Measurements from ENCODE around the gene LRFN5. TPM values are rescaled to one million over a fixed set of nuclear protein-coding genes. Genes with fewer than 3 reads are reported as not detected.

LRFN5 gene
- polyA plus RNA-seq, 1 of the 3 experiments (the other 2 are of a cell fraction) = not detected

DNA sequence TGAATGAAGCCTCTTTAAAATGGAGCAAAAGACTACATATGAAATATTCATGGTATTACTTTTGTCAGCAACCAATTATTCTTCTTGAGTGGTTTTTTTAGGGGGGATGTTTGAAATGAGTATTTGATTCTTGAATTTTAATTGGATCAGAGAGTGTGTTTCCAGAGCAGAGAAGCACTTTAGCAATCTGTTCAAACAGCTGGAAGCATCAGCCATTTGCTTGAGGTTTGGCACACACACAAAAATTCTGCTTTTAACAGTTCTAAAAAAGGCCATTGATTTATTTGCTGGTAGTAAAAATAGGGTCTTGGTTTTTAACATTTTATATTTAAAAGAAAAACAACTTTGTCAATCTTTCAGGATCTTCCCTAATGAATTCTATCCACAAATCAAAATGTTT, 292.7 kb downstream of the LRFN5 start:
- POLR2A ChIA-PET = no interaction called here
- H3K9me2 ChIP-seq = no peaks in the 10 kb centered on the region
- H3K27ac ChIP-seq (ENCODE audit: low read depth in 2 of 2, low read length in 1 of 2) = no peak overlapping the region
- no peaks in the 10 kb centered on the region for H3K27me3 ChIP-seq (ENCODE audit: insufficient read depth)
- H3K4me2 ChIP-seq = no peak overlapping the region
- H3K36me3 ChIP-seq (replicated peaks in 1 of 2; ENCODE audit: control insufficient read depth in 1 of 2, insufficient read depth in 2 of 2, low read length in 1 of 2) = no peaks in the 10 kb centered on the region
- H3K4me1 ChIP-seq (ENCODE audit: control insufficient read depth in 1 of 2, insufficient read depth in 2 of 2, low read depth in 1 of 2, low read length in 1 of 2) = no peaks in the 10 kb centered on the region; a peak in 1 of 4 replicates
- no peak for DNase-seq
- no peaks in the 10 kb centered on the region for H3K79me2 ChIP-seq (ENCODE audit: insufficient read depth)
- no peak overlapping the region for H2AFZ ChIP-seq (ENCODE audit: low read depth)
- no peak overlapping the region for H3K4me3 ChIP-seq (ENCODE audit: low read depth in 2 of 2, low read length in 1 of 2)
- no peak for TF ChIP-seq NRF1 (IDR thresholded peaks at IDR 0.05; ENCODE audit: low read depth, low read length)
- no peak for TF ChIP-seq TEAD4 (IDR thresholded peaks at IDR 0.05; ENCODE audit: borderline replicate concordance, insufficient read depth)
- TF ChIP-seq, protein P1, sequence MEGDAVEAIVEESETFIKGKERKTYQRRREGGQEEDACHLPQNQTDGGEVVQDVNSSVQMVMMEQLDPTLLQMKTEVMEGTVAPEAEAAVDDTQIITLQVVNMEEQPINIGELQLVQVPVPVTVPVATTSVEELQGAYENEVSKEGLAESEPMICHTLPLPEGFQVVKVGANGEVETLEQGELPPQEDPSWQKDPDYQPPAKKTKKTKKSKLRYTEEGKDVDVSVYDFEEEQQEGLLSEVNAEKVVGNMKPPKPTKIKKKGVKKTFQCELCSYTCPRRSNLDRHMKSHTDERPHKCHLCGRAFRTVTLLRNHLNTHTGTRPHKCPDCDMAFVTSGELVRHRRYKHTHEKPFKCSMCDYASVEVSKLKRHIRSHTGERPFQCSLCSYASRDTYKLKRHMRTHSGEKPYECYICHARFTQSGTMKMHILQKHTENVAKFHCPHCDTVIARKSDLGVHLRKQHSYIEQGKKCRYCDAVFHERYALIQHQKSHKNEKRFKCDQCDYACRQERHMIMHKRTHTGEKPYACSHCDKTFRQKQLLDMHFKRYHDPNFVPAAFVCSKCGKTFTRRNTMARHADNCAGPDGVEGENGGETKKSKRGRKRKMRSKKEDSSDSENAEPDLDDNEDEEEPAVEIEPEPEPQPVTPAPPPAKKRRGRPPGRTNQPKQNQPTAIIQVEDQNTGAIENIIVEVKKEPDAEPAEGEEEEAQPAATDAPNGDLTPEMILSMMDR (IDR thresholded peaks at IDR 0.05) = no peak
- no peak for TF ChIP-seq YY1 (IDR thresholded peaks at IDR 0.05; ENCODE audit: low read depth)
- TF ChIP-seq, protein P2, sequence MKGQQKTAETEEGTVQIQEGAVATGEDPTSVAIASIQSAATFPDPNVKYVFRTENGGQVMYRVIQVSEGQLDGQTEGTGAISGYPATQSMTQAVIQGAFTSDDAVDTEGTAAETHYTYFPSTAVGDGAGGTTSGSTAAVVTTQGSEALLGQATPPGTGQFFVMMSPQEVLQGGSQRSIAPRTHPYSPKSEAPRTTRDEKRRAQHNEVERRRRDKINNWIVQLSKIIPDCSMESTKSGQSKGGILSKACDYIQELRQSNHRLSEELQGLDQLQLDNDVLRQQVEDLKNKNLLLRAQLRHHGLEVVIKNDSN (IDR thresholded peaks at IDR 0.05; ENCODE audit: borderline replicate concordance, low read depth) = no peak
- TF ChIP-seq RXRA (IDR thresholded peaks at IDR 0.05; ENCODE audit: borderline replicate concordance, low read depth) = no peak
- TF ChIP-seq, protein P3, sequence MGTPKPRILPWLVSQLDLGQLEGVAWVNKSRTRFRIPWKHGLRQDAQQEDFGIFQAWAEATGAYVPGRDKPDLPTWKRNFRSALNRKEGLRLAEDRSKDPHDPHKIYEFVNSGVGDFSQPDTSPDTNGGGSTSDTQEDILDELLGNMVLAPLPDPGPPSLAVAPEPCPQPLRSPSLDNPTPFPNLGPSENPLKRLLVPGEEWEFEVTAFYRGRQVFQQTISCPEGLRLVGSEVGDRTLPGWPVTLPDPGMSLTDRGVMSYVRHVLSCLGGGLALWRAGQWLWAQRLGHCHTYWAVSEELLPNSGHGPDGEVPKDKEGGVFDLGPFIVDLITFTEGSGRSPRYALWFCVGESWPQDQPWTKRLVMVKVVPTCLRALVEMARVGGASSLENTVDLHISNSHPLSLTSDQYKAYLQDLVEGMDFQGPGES (IDR thresholded peaks at IDR 0.05; ENCODE audit: low read depth, low read length) = no peak
- TF ChIP-seq ELF1 (IDR thresholded peaks at IDR 0.05) = no peak
- TF ChIP-seq, protein P4, sequence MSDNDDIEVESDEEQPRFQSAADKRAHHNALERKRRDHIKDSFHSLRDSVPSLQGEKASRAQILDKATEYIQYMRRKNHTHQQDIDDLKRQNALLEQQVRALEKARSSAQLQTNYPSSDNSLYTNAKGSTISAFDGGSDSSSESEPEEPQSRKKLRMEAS (IDR thresholded peaks at IDR 0.05; ENCODE audit: low read depth) = no peak
- TF ChIP-seq, protein P5, sequence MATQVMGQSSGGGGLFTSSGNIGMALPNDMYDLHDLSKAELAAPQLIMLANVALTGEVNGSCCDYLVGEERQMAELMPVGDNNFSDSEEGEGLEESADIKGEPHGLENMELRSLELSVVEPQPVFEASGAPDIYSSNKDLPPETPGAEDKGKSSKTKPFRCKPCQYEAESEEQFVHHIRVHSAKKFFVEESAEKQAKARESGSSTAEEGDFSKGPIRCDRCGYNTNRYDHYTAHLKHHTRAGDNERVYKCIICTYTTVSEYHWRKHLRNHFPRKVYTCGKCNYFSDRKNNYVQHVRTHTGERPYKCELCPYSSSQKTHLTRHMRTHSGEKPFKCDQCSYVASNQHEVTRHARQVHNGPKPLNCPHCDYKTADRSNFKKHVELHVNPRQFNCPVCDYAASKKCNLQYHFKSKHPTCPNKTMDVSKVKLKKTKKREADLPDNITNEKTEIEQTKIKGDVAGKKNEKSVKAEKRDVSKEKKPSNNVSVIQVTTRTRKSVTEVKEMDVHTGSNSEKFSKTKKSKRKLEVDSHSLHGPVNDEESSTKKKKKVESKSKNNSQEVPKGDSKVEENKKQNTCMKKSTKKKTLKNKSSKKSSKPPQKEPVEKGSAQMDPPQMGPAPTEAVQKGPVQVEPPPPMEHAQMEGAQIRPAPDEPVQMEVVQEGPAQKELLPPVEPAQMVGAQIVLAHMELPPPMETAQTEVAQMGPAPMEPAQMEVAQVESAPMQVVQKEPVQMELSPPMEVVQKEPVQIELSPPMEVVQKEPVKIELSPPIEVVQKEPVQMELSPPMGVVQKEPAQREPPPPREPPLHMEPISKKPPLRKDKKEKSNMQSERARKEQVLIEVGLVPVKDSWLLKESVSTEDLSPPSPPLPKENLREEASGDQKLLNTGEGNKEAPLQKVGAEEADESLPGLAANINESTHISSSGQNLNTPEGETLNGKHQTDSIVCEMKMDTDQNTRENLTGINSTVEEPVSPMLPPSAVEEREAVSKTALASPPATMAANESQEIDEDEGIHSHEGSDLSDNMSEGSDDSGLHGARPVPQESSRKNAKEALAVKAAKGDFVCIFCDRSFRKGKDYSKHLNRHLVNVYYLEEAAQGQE (IDR thresholded peaks at IDR 0.05; ENCODE audit: low read depth, low read length) = no peak
- no peak for TF ChIP-seq POLR2AphosphoS5 (IDR thresholded peaks at IDR 0.05; ENCODE audit: low read depth, low read length)
- TF ChIP-seq, protein P6, sequence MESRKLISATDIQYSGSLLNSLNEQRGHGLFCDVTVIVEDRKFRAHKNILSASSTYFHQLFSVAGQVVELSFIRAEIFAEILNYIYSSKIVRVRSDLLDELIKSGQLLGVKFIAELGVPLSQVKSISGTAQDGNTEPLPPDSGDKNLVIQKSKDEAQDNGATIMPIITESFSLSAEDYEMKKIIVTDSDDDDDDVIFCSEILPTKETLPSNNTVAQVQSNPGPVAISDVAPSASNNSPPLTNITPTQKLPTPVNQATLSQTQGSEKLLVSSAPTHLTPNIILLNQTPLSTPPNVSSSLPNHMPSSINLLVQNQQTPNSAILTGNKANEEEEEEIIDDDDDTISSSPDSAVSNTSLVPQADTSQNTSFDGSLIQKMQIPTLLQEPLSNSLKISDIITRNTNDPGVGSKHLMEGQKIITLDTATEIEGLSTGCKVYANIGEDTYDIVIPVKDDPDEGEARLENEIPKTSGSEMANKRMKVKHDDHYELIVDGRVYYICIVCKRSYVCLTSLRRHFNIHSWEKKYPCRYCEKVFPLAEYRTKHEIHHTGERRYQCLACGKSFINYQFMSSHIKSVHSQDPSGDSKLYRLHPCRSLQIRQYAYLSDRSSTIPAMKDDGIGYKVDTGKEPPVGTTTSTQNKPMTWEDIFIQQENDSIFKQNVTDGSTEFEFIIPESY (IDR thresholded peaks at IDR 0.05; ENCODE audit: borderline replicate concordance, low read depth) = no peak
- TF ChIP-seq FOXM1 (IDR thresholded peaks at IDR 0.05; ENCODE audit: low read depth) = no peak
- no peak for TF ChIP-seq TAF1 (IDR thresholded peaks at IDR 0.05; ENCODE audit: borderline replicate concordance, low read depth, low read length)
- no peak for TF ChIP-seq RCOR1 (IDR thresholded peaks at IDR 0.05; ENCODE audit: low read length)
- TF ChIP-seq EP300 (IDR thresholded peaks at IDR 0.05; ENCODE audit: borderline replicate concordance in 1 of 2, low read depth in 1 of 2, low read length in 1 of 2) = no peak
- no peak for TF ChIP-seq GATA2 (CRISPR knock-in tag; IDR thresholded peaks at IDR 0.05)
- TF ChIP-seq SIN3A (IDR thresholded peaks at IDR 0.05; ENCODE audit: borderline replicate concordance, low read depth, low read length) = no peak
- no peaks in the 10 kb centered on the region for H3K9me3 ChIP-seq
- H3F3A ChIP-seq (replicated peaks; ENCODE audit: insufficient read depth) = no peaks in the 10 kb centered on the region
- H3K9ac ChIP-seq = no peak overlapping the region
- H4K20me1 ChIP-seq (ENCODE audit: insufficient read depth) = no peaks in the 10 kb centered on the region
- CTCF ChIA-PET = no interaction called here

Measured in SK-N-SH (cell line).